Body of pancreas (tissue), 4 donors: ENCODE data around the gene CDX1. TPM values are rescaled to one million over a fixed set of nuclear protein-coding genes. Genes with fewer than 3 reads are reported as not detected.

Experiments used
- ATAC-seq: fragments of 150-250 bp; one replicate; pipeline ENCODE4 v1.9.1; 2016
- DNase-seq, 4 donors: peaks; one replicate each; pipeline ENCODE4 v3.0.0-alpha.2; 2019
- H3K27ac ChIP-seq, 4 donors: fragments of 200-600 bp; sonication (generic); 1 replicate in 3 of 4; 2 replicates in 1 of 4; pipeline versions ENCODE4 v1.5.1 to v1.6.1; 2016 to 2019; ENCODE audit warnings: mild to moderate bottlenecking in 1 of 4, mixed read lengths in 1 of 4, moderate library complexity in 1 of 4
- H3K27me3 ChIP-seq, 2 donors: fragments of 200-600 bp; sonication (generic); one replicate each; pipeline ENCODE4 v1.6.0; 2016; ENCODE audit warnings: mild to moderate bottlenecking in 1 of 2
- H3K36me3 ChIP-seq, 2 donors: fragments of 200-600 bp; sonication (generic); replicated peaks in 1 of 2; 2 replicates each; pipeline ENCODE4 v1.5.1; 2016; ENCODE audit warnings: low read depth in 2 of 2; ENCODE audit not compliant: insufficient read depth in 1 of 2
- H3K4me1 ChIP-seq: fragments of 200-600 bp; sonication (generic); one replicate; pipeline ENCODE4 v1.6.0; 2016
- H3K4me3 ChIP-seq, 2 donors: fragments of 200-600 bp; sonication (generic); 1 replicate in 1 of 2; 2 replicates in 1 of 2; pipeline ENCODE4 v1.5.1; 2016 to 2019
- H3K9me3 ChIP-seq, 3 donors: fragments of 200-600 bp; sonication (generic); 1 replicate in 2 of 3; 2 replicates in 1 of 3; pipeline ENCODE4 v1.5.1; 2016
- CTCF ChIP-seq, 7 experiments: fragments of 450-650 bp in 4 of 7; fragments of 200-600 bp in 3 of 7; sonication (generic) in 3 of 7; IDR thresholded peaks; one replicate each; pipeline ENCODE4 v1.5.1; 2016 to 2019; ENCODE audit warnings: antibody characterized with exemption in 7 of 7
- POLR2A ChIP-seq, 3 donors: fragments of 450-650 bp; IDR thresholded peaks; one replicate each; pipeline ENCODE4 v1.6.1; 2016; ENCODE audit warnings: antibody characterized with exemption in 3 of 3, mild to moderate bottlenecking in 2 of 3
- WGBS, 2 donors: methylation state at CpG; one replicate each; pipeline ENCODE4 v1.1.5; 2017; 5-methylcytosine and 5-hydroxymethylcytosine counted together
- intact Hi-C: fragments of 100-400 bp; cut with DNase I; formaldehyde crosslinking; loops from one replicate; pipeline ENCODE4 v1.15.1; 2023
- total RNA-seq, 2 donors: library from RNA; depleted of rRNA; stranded (reverse); fragments of >200 nt; gene quantifications; one replicate each; pipeline ENCODE4 v1.1.0, GENCODE V29; 2016

Gene CDX1
- total RNA-seq, 2 donors from 2014 or later = not detected

DNA sequence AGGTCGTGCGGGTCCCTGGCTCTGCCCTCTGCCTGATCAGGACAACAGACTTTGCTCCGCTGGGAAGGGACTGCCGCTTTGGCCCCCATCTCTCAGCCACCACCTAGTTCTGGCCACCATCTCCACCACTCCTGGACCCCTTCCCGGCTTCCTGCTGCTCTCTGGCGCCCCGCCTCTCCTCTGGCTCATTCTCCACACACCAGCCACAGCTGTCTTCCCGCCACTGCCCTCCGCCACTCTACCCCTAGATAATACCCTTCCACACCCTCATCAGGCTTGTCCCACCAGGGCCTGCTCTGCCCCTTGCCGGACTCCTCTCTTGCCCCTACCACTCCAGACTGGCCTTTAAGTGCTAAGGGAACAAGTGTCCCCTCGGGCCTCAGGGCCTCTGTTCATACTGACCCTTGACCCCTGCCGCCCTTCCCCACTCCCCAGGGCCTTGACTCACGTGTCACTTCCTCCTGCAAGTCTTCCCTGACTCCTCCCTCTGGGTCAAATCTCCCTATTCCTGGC is 3.0 kb upstream of the CDX1 start:
- H3K27me3 ChIP-seq = peaks cover 0 to 11% of the 10 kb centered on the region in 2 donors

DNA sequence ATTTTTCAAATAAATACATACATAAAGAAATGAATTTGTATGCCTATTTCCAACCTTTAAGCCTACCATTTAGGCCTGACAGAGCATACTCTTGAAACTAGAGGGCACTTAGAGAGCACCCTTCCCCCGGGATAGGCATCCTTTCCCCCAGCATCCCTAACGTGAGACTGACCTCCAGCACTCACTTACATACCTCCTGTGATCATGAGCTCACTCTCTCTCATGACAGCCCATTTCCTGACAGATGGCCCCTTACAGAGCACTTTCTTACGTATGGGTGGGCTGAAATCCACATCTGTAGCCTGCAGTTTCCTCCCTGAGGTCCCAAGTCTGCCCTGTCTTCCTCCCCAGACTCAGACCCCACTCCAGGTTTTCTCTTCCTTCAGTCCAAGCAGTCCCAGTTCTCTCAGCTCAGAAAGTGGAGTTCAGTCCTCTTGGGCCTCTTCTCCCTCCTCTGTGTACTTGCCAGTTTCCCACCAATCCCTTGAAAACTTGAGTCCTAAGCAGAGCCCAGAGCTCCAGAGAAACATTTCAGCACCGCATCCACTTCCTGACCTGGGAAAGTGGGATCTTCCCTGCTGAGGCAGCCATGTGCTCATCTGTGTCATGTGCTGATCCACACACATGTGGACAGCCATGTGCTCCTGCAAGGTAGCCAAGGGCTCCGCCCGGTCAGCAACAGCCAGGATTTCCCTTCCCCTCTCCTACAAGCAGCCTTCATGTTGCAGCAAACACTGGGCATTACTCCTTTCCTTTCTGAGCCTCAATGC is 2.2 kb upstream of the CDX1 start:
- DNase-seq (no peak), ATAC-seq (no peak)
- Histone ChIP-seq H3K4me1 (no peaks in the 10 kb centered on the region), H3K4me3 (no peak overlapping the region), H3K9me3 (no peaks in the 10 kb centered on the region), H3K36me3 (no peaks in the 10 kb centered on the region), H3K27me3 (peaks cover 0 to 11% of the 10 kb centered on the region in 2 donors), H3K27ac (no peak overlapping the region)
- intact Hi-C loops = loop anchor here (10.0 kb wide), 1 partner anchor 180 kb away; no protein-coding TSS in a partner anchor
- TF ChIP-seq POLR2A (IDR thresholded peaks at IDR 0.05) = no peak
- no peak for TF ChIP-seq CTCF (IDR thresholded peaks at IDR 0.05)
- WGBS, 2 donors = 71 to 79% methylated on average over 6 of the region's 6 CpGs

More for the DNA sequence above, 3.0 kb upstream of the CDX1 start:
- H3K4me3 ChIP-seq = no peak overlapping the region
- H3K27ac ChIP-seq = no peak overlapping the region
- TF ChIP-seq POLR2A (IDR thresholded peaks at IDR 0.05) (no peak), CTCF (IDR thresholded peaks at IDR 0.05) (no peak)
- intact Hi-C loops = loop anchor here (10.0 kb wide), 1 partner anchor 181 kb away; no protein-coding TSS in a partner anchor
- no peaks in the 10 kb centered on the region for H3K9me3 ChIP-seq
- 64 to 74% methylated on average over 12 to 13 of the region's 13 CpGs for WGBS, 2 donors
- DNase-seq (peak in 3 of 4 donors; percentile 27 to 42 (median 35)), ATAC-seq (no peak)
- no peaks in the 10 kb centered on the region for H3K4me1 ChIP-seq
- no peaks in the 10 kb centered on the region for H3K36me3 ChIP-seq

DNA sequence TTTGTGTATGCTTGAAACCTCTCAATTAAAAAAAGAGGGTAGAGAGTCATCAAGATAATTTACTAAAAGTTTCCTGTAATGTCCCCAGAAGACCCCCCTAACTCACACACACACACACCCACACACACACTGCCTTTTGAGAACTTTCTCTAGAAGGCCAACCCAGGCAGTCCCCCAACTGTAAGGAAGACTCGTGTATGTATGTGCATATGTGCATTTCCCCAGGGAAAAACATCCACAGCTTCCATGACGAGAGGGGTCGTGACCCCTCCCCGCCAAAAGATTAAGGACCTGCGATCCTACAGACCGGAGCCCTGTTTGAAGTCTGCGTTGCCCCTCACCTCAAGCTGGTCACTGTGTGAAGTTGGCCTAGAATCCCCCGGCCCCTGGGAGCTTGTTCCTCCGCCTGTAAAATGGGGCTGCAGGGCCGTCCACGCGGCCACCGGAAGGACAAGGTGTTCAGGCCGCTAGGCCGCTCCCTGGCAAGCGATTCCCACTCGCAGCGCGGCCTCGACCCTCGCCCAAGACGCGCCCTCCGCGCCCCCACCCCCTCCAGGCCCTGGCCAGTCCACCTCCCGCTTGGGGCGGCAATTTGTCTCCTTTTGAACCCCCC is 435 bp upstream of the CDX1 start:
- no peak for ATAC-seq
- no peaks in the 10 kb centered on the region for H3K4me1 ChIP-seq
- 79 to 82% methylated on average over 24 to 25 of the region's 27 CpGs for WGBS, 2 donors
- no peak overlapping the region for H3K27ac ChIP-seq
- H3K36me3 ChIP-seq = no peaks in the 10 kb centered on the region
- no peak for TF ChIP-seq POLR2A (IDR thresholded peaks at IDR 0.05)
- no peak for TF ChIP-seq CTCF (IDR thresholded peaks at IDR 0.05)
- no peak for DNase-seq
- H3K9me3 ChIP-seq = no peaks in the 10 kb centered on the region
- H3K4me3 ChIP-seq = no peak overlapping the region
- intact Hi-C loops = loop anchor here (5.0 to 10.0 kb wide), 2 partner anchors 46 to 179 kb away; no protein-coding TSS in a partner anchor
- H3K27me3 ChIP-seq = peaks cover 0 to 11% of the 10 kb centered on the region in 2 donors

DNA sequence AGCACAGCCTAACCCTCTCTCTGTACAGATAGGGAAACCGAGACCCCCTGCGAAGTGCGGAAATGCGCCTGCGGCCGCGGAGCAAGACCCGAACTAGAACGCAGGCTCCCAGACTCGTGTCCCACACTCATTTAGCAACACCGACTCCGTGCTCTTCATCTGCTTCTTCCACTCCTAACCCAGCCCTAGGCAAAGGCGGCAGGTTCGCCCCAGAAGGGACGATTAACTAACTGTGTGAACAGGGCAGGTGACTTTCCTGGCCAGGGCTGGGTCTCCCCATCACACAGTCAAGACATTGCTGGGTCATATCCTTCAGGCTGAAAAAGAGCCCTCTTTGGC is 903 bp downstream of the CDX1 start:
- no peak for DNase-seq
- TF ChIP-seq CTCF (IDR thresholded peaks at IDR 0.05) (no peak), POLR2A (IDR thresholded peaks at IDR 0.05) (no peak)
- Histone ChIP-seq H3K4me1 (no peaks in the 10 kb centered on the region), H3K27ac (no peak overlapping the region), H3K4me3 (no peak overlapping the region), H3K9me3 (no peaks in the 10 kb centered on the region), H3K36me3 (no peaks in the 10 kb centered on the region), H3K27me3 (peaks cover 0 to 11% of the 10 kb centered on the region in 2 donors)
- WGBS, 2 donors = 42 to 61% methylated on average over 13 to 15 of the region's 15 CpGs
- ATAC-seq = no peak
- intact Hi-C loops = loop anchor here (5.0 to 10.0 kb wide), 2 partner anchors 45 to 177 kb away; no protein-coding TSS in a partner anchor
